GM21528 (cell line): Measurements from ENCODE around the gene C2orf80.
"Not testable (repeated sequence)": the region's sequence is repeated elsewhere in the genome, so short reads cannot be mapped to it uniquely, and the experiment has no call there.

Source experiments
- ATAC-seq: cut with Tn5 transposase; IDR thresholded peaks from one replicate; pipeline ENCODE4 v1.9.1; 2021; ENCODE audit warnings: mild to moderate bottlenecking, moderate library complexity; ENCODE audit not compliant: unreplicated experiment, low FRiP score

C2orf80 gene

GRCh38 chr2:208189810-208190503, at the start of gene C2orf80:
Gene C2orf80 (minus strand): TSS chr2:208190030. CDS start chr2:208186986, 3,044 bp downstream.
- no peak for ATAC-seq

- no peak for ATAC-seq
These were observed 46.0 kb upstream of the C2orf80 start for GRCh38 chr2:208235860-208236259.

GRCh38 chr2:208234786-208235185, 45.0 kb upstream of the C2orf80 start:
- no peak for ATAC-seq

GRCh38 chr2:208228476-208228875, 38.6 kb upstream of the C2orf80 start:
- ATAC-seq, result no peak

GRCh38 chr2:208227581-208228232, 37.9 kb upstream of the C2orf80 start:
- no peak for ATAC-seq

GRCh38 chr2:208224802-208225201, 35.0 kb upstream of the C2orf80 start:
- ATAC-seq, result no peak

- ATAC-seq, result no peak
These were observed 32.5 kb upstream of the C2orf80 start for GRCh38 chr2:208222351-208222750.

GRCh38 chr2:208221873-208222272, 32.0 kb upstream of the C2orf80 start:
- not testable (repeated sequence) for ATAC-seq

GRCh38 chr2:208210688-208211451, 21.0 kb upstream of the C2orf80 start:
- ATAC-seq, result no peak

- ATAC-seq, result no peak
These were observed 18.7 kb upstream of the C2orf80 start for GRCh38 chr2:208208335-208209085.

GRCh38 chr2:208207769-208208168, 17.9 kb upstream of the C2orf80 start:
- ATAC-seq, result no peak

- ATAC-seq, result no peak
These were observed 14.3 kb upstream of the C2orf80 start for GRCh38 chr2:208204166-208204565.

- ATAC-seq, result no peak
These were observed 5.7 kb upstream of the C2orf80 start for GRCh38 chr2:208195531-208195930.

GRCh38 chr2:208192611-208193236, 2.9 kb upstream of the C2orf80 start:
- ATAC-seq, result no peak

GRCh38 chr2:208189069-208189809, 591 bp downstream of the C2orf80 start:
- ATAC-seq, result no peak

GRCh38 chr2:208186893-208187292, 2.9 kb downstream of the C2orf80 start:
- no peak for ATAC-seq

- no peak for ATAC-seq
These were observed 3.4 kb downstream of the C2orf80 start for GRCh38 chr2:208186465-208186864.

- no peak for ATAC-seq
These were observed 5.7 kb downstream of the C2orf80 start for GRCh38 chr2:208183972-208184705.

GRCh38 chr2:208183526-208183925, 6.3 kb downstream of the C2orf80 start:
- ATAC-seq, result no peak
